Epithelial cell of esophagus (primary cell): ENCODE data around the gene ANKRD26.
A peak's percentile ranks its signal among the peaks of the same experiment; 100 is the strongest.

Experiments used
- DNase-seq: peaks from one replicate; pipeline ENCODE4 v3.0.0; 2010; ENCODE audit warnings: low read depth
- H3K4me3 ChIP-seq: 2 replicates; pipeline ENCODE4 v1.5.1; 2011; ENCODE audit warnings: mild to moderate bottlenecking, low read length, control low read depth
- CTCF ChIP-seq: IDR thresholded peaks from 2 replicates; pipeline ENCODE4 v1.5.1; 2011; ENCODE audit warnings: low read depth, mild to moderate bottlenecking, low read length, control low read depth, inconsistent platforms; ENCODE audit not compliant: insufficient read depth; ENCODE audit errors: missing control alignments

Gene ANKRD26

GRCh38 chr10:26983156-26983555 lies 117.1 kb downstream of the ANKRD26 start:
- H3K4me3 ChIP-seq, result no peak overlapping the region
- no peak for TF ChIP-seq CTCF
- DNase-seq, result no peak

GRCh38 chr10:26982058-26982457 lies 118.2 kb downstream of the ANKRD26 start:
- H3K4me3 ChIP-seq, result no peak overlapping the region
- DNase-seq, result no peak
- no peak for TF ChIP-seq CTCF

GRCh38 chr10:26981232-26981824 lies 119.0 kb downstream of the ANKRD26 start:
- TF ChIP-seq CTCF, result no peak
- DNase-seq, result no peak
- H3K4me3 ChIP-seq, result no peak overlapping the region

GRCh38 chr10:26978519-26978918 lies 121.8 kb downstream of the ANKRD26 start:
- DNase-seq, result no peak
- H3K4me3 ChIP-seq, result no peak overlapping the region
- no peak for TF ChIP-seq CTCF

GRCh38 chr10:26977635-26978034 lies 122.7 kb downstream of the ANKRD26 start:
- H3K4me3 ChIP-seq, result no peak overlapping the region
- DNase-seq, result peak; percentile 5
- no peak for TF ChIP-seq CTCF

GRCh38 chr10:26970667-26971066 lies 129.6 kb downstream of the ANKRD26 start:
- no peak for TF ChIP-seq CTCF

More at GRCh38 chr10:26970667-26971066, 129.6 kb downstream of the ANKRD26 start:
- no peak overlapping the region for H3K4me3 ChIP-seq
- DNase-seq, result no peak
